Aorta (tissue), 5 donors: ENCODE measurements around the gene POLR3F. TPM values are rescaled to one million over a fixed set of nuclear protein-coding genes. Genes with fewer than 3 reads are reported as not detected.

Experiments used
- ATAC-seq: fragments of 200-7000 bp; cut with Tn5 transposase; one replicate; pipeline ENCODE4 v1.9.1; 2022; ENCODE audit warnings: moderate library complexity; ENCODE audit not compliant: low FRiP score
- DNase-seq, 2 donors: peaks; one replicate each; pipeline ENCODE4 v3.0.0-alpha.2; 2020
- H3K27ac ChIP-seq, 2 donors: one replicate each; pipeline ENCODE4 v1.5.1; 2013; ENCODE audit warnings: low read length in 2 of 2, mild to moderate bottlenecking in 2 of 2, moderate library complexity in 2 of 2, control low read depth in 1 of 2, inconsistent platforms in 1 of 2, low read depth in 1 of 2
- H3K27me3 ChIP-seq, 2 donors: one replicate each; pipeline ENCODE4 v1.6.1; 2013; ENCODE audit warnings: control low read depth in 1 of 2, low read length in 1 of 2, mild to moderate bottlenecking in 1 of 2, moderate library complexity in 1 of 2; ENCODE audit not compliant: insufficient read depth in 2 of 2, control insufficient read depth in 1 of 2
- H3K36me3 ChIP-seq, 2 donors: one replicate each; pipeline ENCODE4 v1.6.1; 2013; ENCODE audit warnings: control low read depth in 1 of 2, low read length in 1 of 2, mild to moderate bottlenecking in 1 of 2; ENCODE audit not compliant: insufficient read depth in 2 of 2, control insufficient read depth in 1 of 2
- H3K4me1 ChIP-seq, 2 donors: one replicate each; pipeline ENCODE4 v1.6.1; 2013; ENCODE audit warnings: low read length in 2 of 2, control low read depth in 1 of 2, mild to moderate bottlenecking in 1 of 2, moderate library complexity in 1 of 2; ENCODE audit not compliant: insufficient read depth in 2 of 2, control insufficient read depth in 1 of 2
- H3K4me3 ChIP-seq, 2 donors: one replicate each; pipeline ENCODE4 v1.5.1; 2013; ENCODE audit warnings: low read length in 2 of 2, control low read depth in 1 of 2, mild to moderate bottlenecking in 1 of 2
- H3K9me3 ChIP-seq: one replicate; pipeline ENCODE4 v1.6.1; 2013; ENCODE audit warnings: mild to moderate bottlenecking, low read length; ENCODE audit not compliant: control insufficient read depth
- WGBS, 2 donors: extraction: QIAGEN DNeasy Blood & Tissue Kit; methylation state at CpG; one replicate each; pipeline ENCODE4 v1.1.7; 2013; 5-methylcytosine and 5-hydroxymethylcytosine counted together
- intact Hi-C, 2 donors: fragments of 100-400 bp; cut with DNase I; formaldehyde crosslinking; loops; one replicate each; pipeline versions ENCODE4 v1.14.2 to v1.15.0; 2022
- polyA plus RNA-seq, 2 donors: library from polyadenylated mRNA; stranded (reverse); fragments of 200-250 nt; gene quantifications; one replicate each; pipeline ENCODE4 v1.2.3, GENCODE V29; 2013
- total RNA-seq, 2 donors: library from RNA; stranded (reverse); fragmentation: NEBNext Ultra II Directional; extraction: Animal tissue kit (Norgen Biotek cat#: 25700); gene quantifications; one replicate each; pipeline ENCODE4 v1.2.1, GENCODE V29; 2021
- donor health status: healthy with polysubstance abuse.
- donor health status: Bipolar disorder and iron deficiency.
- donor health status: DM: no; HTN: no; CAD: no.
- donor health status: DM: no; HTN: no; CAD: no.
- donor health status: DM: yes; HTN: yes; CAD: no.

Gene POLR3F
- total and polyA plus RNA-seq, 4 donors: 5.6 to 20.4 (median 7.8) TPM

DNA sequence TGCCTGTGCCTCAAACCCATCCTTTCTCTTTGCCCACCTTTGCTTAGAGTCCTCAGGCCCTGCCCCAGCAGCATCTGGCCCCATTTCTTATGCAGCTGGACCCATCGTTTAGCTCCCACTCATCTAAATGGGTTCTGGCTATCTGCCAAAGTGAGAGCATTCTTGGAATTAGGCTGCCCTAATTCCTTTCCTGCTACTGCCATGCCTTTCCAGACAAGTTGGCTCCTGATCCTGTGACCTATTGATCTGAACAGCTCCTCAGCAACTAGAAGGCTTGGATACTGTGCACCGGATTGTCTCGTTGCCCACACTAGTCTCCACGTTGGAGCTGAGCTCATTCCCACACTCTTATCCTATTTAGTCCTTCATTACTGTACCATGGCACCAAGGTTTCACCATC lies 23.3 kb upstream of the POLR3F start:
- Histone ChIP-seq H3K36me3 (no peaks in the 10 kb centered on the region), H3K9me3 (no peaks in the 10 kb centered on the region), H3K27ac (no peak overlapping the region), H3K4me1 (no peaks in the 10 kb centered on the region), H3K4me3 (no peak overlapping the region), H3K27me3 (no peaks in the 10 kb centered on the region)
- WGBS, 2 donors: 44 to 46% methylated on average over 4 of the region's 4 CpGs
- intact Hi-C loops: no loop called here
- no peak for DNase-seq
- ATAC-seq: no peak

GRCh38 chr20:18456600-18456999 lies 10.6 kb upstream of the POLR3F start:
- DNase-seq (no peak), ATAC-seq (no peak)
- WGBS, 2 donors: 82 to 86% methylated on average over 3 of the region's 3 CpGs
- no peaks in the 10 kb centered on the region for H3K27me3 ChIP-seq
- intact Hi-C loops: no loop called here
- no peaks in the 10 kb centered on the region for H3K9me3 ChIP-seq
- peaks cover 0 to 3% of the 10 kb centered on the region in 2 donors for H3K36me3 ChIP-seq
- H3K27ac ChIP-seq: no peak overlapping the region
- H3K4me1 ChIP-seq: no peaks in the 10 kb centered on the region
- H3K4me3 ChIP-seq: no peak overlapping the region

DNA sequence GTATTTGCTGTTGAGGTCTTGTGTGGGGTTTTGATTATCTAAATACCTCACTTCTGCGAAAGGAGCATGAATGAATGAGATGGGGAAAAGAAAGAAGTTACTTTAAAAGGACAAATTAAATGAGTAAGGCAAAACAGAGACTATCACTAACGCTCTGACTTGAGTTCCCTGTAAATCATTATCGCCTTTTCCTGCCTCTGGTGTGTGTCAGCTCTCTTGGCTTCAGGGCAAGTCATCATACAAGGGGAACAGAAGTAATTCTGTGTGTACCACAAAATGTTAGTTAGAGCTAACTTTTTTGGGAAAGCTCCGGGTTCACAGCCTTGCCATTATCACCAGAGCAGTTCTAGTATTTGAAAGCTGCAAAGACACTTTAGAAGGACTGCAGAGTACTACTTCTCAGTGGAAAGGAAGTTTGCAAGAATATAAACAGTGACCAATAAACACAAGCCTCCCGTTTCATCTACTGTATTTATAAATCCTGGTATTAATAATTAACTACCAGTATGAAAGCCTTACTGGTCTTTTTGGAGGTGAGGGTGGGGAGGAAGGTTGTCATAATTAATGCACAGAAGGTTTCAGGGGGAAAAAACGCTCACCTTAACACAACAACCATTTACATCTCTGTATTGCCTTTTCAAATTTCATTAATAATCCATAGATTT lies 1.5 kb upstream of the POLR3F start:
- no peak for ATAC-seq
- 46 to 52% methylated on average over 6 of the region's 6 CpGs for WGBS, 2 donors
- Histone ChIP-seq H3K9me3 (no peaks in the 10 kb centered on the region), H3K4me3 (no peak overlapping the region), H3K27ac (no peak overlapping the region), H3K36me3 (no peaks in the 10 kb centered on the region), H3K27me3 (no peaks in the 10 kb centered on the region), H3K4me1 (no peaks in the 10 kb centered on the region)
- intact Hi-C loops: loop anchor here (5.0 kb wide), 1 partner anchor 42 kb away; the partner anchor contains the start of gene SEC23B (in 2 of the 2)
- no peak for DNase-seq

DNA sequence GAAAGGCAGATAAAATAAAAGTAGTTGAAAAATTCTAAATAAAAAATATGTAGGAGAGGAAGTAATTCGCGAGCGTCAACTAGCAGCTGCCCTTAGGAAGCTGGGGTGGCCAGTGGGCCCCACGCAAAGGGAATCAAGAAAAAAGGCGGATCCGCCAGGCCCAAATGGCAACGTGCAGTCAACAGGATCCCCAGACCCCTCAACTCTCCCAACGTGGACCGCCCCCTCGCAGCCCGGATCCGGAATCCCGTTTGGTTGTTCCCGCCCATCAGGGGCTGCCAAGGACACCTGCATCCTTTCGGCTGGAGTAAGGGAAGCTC lies 656 bp upstream of the POLR3F start:
- Histone ChIP-seq H3K27me3 (no peaks in the 10 kb centered on the region), H3K9me3 (no peaks in the 10 kb centered on the region), H3K4me1 (no peaks in the 10 kb centered on the region), H3K27ac (no peak overlapping the region), H3K4me3 (peak overlapping the region; percentile 28 to 56), H3K36me3 (no peaks in the 10 kb centered on the region)
- intact Hi-C loops: loop anchor here (5.0 kb wide), 1 partner anchor 41 kb away; the partner anchor contains the start of gene SEC23B (in 2 of the 2)
- peak; percentile 84 for ATAC-seq
- WGBS, 2 donors: 0 to 2% methylated on average over 13 to 15 of the region's 15 CpGs
- DNase-seq: no peak

DNA sequence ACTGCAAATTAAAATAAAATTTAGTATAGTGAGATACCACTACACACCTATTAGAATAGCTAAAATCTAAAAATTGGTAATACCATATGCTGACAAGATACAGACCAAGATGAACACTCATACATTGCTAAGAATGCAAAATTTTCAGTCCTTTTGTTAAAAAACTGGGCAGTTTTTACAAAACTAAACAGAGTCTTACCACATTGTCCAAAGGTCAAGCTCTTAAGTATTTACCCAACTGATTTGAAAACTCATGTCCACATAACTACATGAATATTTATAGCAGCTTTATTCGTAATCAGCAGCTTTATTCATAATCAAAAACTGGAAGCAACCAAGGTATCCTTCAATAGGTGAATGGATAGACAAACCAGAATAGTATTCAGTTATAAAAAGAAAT lies 10.0 kb downstream of the POLR3F start:
- Histone ChIP-seq H3K27me3 (no peaks in the 10 kb centered on the region), H3K27ac (no peak overlapping the region), H3K36me3 (peaks cover 0 to 7% of the 10 kb centered on the region in 2 donors), H3K9me3 (no peaks in the 10 kb centered on the region), H3K4me3 (no peak overlapping the region), H3K4me1 (no peaks in the 10 kb centered on the region)
- no peak for DNase-seq
- ATAC-seq: no peak
- intact Hi-C loops: no loop called here
- 85 to 87% methylated on average over 1 of the region's 1 CpG for WGBS, 2 donors

DNA sequence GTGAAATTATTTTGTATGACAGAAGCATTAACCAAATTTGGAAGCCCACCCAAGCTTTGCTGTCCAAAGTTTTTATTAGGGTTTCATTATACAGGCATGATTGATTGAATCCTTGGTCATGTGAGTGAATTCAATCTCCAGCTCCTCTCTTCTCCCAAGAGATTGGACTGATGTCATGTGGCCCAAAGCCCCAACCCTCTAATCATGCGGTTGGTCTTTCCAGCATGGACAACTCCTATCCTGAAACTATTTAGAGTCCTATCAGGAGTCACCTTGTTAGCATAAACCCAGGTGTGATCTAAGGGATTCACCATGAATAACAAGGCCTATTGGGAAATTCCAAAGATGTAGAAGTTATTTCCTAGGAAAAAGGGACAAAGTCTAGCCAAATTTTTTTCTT lies 10.6 kb downstream of the POLR3F start:
- H3K9me3 ChIP-seq: no peaks in the 10 kb centered on the region
- peaks cover 0 to 9% of the 10 kb centered on the region in 2 donors for H3K36me3 ChIP-seq
- 66 to 75% methylated on average over 1 of the region's 1 CpG for WGBS, 2 donors
- H3K4me3 ChIP-seq: no peak overlapping the region
- intact Hi-C loops: no loop called here
- DNase-seq (no peak), ATAC-seq (no peak)
- no peaks in the 10 kb centered on the region for H3K4me1 ChIP-seq
- H3K27ac ChIP-seq: no peak overlapping the region
- H3K27me3 ChIP-seq: no peaks in the 10 kb centered on the region

DNA sequence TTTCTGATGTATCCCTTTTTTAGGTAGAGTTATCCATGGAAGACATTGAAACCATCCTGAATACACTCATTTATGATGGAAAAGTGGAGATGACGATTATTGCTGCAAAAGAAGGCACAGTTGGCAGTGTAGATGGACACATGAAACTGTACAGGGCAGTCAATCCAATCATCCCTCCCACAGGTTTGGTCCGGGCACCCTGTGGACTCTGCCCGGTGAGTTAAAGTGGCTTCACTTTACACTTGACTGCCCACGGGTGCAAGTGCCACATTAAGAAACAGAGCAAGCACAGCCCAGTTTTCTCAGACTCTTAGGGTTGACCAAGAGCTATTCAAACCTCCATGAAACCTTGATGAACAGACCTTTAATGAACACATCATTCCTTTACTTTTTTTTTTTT lies 14.4 kb downstream of the POLR3F start:
- H3K9me3 ChIP-seq: no peaks in the 10 kb centered on the region
- ATAC-seq (no peak), DNase-seq (no peak)
- H3K4me1 ChIP-seq: no peaks in the 10 kb centered on the region
- H3K27me3 ChIP-seq: no peaks in the 10 kb centered on the region
- 92% methylated on average over 4 of the region's 4 CpGs for WGBS, 2 donors
- no peak overlapping the region for H3K4me3 ChIP-seq
- intact Hi-C loops: no loop called here
- H3K36me3 ChIP-seq: peaks cover 0 to 7% of the 10 kb centered on the region in 2 donors
- H3K27ac ChIP-seq: no peak overlapping the region

DNA sequence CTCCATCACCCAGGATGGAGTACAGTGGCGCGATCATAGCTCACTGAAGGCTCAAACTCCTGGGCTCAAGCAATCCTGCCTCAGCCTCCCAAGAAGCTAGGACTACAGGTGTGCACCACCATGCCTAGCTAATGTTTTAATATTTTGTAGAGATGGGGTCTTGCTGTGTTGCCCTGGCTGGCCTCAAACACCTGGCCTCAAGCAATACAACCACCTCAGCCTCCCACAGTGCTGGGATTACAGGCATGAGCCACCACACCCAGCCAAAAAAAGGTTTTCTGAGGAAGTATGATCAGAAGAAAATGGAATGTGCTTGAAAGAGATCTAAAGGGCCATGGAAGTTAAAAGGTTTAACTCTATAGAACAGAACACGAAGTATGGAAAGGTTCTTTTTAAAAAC lies 21.1 kb downstream of the POLR3F start:
- intact Hi-C loops: no loop called here
- Histone ChIP-seq H3K4me1 (no peaks in the 10 kb centered on the region), H3K9me3 (no peaks in the 10 kb centered on the region), H3K27me3 (no peaks in the 10 kb centered on the region), H3K4me3 (no peak overlapping the region), H3K27ac (no peak overlapping the region), H3K36me3 (peaks cover 2 to 7% of the 10 kb centered on the region in 2 donors)
- WGBS, 2 donors: 97 to 99% methylated on average over 3 of the region's 3 CpGs
- no peak for DNase-seq
- ATAC-seq: no peak

GRCh38 chr20:18496042-18496441 lies 28.9 kb downstream of the POLR3F start:
- ATAC-seq (no peak), DNase-seq (no peak)
- Histone ChIP-seq H3K9me3 (no peaks in the 10 kb centered on the region), H3K4me3 (peak overlapping the region; percentile 44 to 86), H3K27me3 (no peaks in the 10 kb centered on the region), H3K36me3 (peaks cover 0 to 5% of the 10 kb centered on the region in 2 donors), H3K27ac (no peak overlapping the region), H3K4me1 (no peaks in the 10 kb centered on the region)
- whole genome bisulfite sequencing, 2 donors: 4 to 5% methylated on average over 7 of the region's 7 CpGs
- intact Hi-C loops: no loop called here
